AG20443 (cell line): Measurements from ENCODE around the gene ZNF598.

Experiments used
- DNase-seq: peaks from one replicate; pipeline ENCODE4 v3.0.0; 2012; ENCODE audit warnings: low spot score, mixed read lengths

The ZNF598 gene

DNA sequence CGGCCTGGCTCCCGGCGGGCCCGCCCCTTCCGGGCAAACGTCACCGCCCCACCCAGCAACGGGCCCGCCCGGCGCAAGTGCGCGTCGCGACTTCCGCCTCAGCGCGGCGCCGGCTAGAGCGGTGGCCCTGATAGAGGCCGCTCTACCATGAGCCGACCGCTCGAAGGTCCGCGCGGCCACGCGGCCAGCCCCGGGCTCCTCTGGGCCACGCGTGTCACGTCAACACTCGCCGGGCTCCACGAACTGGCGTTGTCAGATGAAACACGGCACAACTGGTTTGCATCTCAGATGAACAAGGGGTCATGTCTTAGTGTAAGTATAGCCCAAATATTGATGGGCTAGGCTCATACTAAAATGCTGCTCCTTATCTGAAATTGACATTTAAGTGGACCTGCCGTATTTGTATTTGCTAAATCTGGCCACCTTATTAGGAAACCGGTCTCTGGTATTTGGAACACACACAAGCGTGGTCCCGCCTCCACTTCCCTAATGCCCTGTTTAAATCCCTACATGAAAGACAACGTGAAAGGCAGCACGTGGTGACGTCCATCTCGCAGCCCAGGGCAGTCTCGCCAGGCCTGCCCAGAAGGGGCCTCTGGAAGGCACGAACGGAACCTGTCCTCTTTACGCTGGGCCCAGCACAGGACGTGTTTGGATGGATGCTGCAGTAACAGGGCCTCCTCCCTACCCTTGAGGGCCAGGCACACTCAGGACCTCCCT, at the start of gene ZNF598:
Gene ZNF598 (minus strand): TSS at position 31 of the 720 bp plus-strand sequence.
- peak; percentile 96 for DNase-seq

DNA sequence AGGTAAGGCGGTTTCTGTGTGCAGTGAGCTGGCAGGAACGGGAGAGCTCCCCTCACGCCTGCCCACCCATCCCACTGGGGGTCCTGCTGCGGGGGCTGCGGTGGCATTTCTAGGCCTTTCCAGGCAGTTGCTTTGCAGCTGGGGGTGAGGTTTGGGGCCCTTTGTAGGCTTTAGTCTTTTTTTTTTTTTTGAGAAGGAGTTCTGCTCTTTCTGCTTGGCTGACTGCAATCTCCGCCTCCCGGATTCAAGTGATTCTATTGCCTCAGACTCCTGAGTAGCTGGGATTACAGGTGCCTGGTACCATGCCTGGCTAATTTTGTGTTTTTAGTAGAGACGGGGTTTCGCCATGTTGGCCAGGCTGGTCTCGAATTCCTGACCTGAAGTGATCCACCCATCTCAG, 49.3 kb upstream of the ZNF598 start:
- DNase-seq = no peak

DNA sequence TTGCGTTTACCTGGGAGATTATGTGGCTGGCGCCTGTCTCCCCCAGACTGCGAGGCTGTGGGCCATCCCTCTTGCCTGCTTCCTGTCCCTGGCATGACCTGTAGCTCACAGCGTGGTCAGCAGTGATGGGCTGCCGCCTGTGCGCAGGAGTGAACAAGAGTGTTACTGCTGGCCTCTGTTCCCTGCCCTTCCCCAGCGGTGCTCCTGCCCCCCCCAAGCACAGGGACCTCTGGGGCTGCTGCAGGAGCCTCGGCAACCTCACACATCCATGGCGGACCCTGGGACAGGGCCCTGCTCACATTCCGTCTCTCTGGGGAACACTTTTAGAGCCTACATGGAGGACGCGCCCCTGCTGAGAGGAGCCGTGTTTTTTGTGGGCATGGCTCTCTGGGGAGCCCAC, 48.8 kb upstream of the ZNF598 start:
- no peak for DNase-seq

DNA sequence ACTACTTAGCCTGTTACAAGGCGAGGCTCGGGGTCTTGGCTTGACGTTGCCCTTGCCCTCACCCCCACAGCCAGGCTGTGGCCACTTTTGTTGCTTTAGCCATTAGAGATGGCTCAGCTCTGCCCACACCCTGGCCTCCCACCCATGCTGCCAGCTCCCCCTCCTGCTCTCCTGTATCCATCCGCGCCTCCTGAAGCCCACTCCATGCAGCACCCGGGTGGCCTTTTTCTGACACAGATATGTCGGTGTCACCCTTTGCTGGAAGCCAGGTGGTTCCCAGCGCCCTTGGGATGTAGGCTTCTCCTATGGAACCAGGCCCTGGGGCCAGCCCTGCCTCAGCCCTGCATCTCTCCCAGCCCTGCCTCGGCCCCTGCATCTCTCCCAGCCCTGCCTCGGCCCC, 47.8 kb upstream of the ZNF598 start:
- DNase-seq = no peak

DNA sequence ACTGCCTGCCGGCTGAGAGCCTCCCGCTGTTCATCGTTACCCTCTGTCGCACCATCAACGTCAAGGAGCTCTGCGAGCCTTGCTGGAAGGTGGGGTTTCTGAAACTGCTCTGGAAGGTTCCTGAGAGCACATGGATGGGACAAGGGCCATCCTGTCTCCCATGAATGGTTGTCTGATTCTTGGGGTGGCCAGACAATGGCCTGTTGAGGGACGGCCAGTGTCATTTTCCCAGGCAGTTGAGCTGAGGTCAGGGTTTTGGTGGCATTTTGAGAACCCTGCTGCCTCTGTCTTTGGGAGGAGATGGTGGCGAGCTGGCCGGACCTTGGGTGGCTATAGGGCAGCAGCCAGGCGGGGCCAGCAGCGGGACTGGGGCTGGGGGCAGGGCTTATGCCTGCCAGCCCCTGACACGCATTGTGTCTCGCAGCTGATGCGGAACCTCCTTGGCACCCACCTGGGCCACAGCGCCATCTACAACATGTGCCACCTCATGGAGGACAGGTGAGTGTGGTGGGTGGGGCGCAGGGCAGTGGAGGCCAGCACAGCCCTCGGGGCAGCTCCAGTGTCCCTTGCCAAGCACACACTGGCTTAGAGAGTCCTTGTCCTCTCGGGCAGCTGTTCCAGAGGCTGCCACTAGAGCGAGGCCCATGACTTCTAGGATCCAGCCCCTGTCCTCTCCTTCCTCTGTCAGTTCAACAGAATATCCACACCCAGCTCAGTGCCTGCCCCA, 47.2 kb upstream of the ZNF598 start:
- no peak for DNase-seq

DNA sequence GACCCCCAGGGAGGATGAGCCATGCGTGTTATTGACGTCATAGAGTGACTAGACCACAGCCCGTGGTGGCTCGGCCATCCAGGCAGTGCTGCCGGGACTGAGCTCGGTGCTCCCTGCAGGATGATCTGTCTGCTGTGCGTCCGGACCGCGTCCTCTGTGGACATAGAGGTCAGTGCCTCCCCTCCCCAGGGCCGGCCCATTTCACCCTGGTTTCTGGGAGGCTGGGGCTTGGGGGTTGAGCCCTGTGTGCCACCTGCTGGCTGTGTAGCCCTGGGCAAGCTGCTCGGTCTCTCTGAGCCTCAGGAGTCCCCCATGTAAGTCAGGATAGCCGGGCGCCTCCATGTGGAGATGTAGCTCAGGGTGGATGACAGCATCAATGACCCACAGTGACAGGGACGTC, 46.5 kb upstream of the ZNF598 start:
- peak; percentile 35 for DNase-seq

DNA sequence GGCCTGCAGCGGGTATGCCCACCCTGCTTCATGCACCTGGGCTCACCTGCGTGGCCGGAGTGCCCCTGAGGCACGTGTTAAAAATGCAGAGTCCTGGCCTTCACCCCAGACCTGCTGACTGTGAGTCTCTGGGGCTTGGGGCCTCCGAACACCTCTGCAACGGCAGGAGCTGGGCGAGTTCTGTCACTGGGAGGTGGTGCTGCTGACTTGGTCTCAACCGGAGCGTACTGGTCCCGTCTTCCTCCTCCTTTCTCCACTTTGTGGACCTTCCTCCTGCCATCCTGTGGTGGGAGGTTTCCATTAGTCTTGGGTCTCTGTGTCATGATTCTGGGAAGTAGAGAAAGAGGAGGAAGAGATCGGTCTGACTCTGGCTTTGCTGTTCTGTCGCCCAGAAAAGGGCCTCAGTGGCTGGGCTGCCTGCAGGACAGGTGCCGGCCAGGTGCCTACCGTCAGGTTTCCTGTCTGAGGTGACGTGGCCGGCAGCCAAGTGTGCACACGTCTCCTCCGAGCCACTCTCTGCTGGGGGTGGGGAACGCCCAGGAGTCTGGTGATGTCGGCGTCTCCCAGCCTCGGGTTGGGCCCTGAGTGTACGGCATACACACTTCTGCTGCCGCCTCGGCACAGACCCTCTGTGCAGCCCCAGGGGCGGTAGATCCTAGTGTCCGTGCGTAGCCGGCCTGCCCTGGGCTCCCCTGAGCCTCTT, 45.1 kb upstream of the ZNF598 start:
- no peak for DNase-seq

DNA sequence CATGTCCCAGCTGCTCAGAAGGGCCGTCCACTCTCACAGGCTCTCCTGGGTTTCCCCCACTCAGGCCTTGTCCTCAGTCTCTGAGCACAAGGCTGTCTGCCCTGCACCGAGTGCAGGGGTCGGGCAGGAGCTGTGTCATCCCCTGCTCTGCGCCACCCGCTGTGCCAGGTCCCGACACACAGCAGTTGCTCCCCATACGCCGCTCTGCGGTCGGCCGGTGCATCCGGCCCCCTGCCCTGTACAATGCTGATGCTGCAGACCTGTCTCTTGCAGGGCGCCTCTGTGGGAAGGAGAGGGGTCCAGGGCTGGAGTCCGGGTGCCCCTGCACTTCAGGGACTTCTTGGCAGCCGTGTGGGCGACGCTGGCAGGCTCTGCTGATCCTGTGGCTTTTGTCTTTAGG, 44.3 kb upstream of the ZNF598 start:
- DNase-seq = no peak

DNA sequence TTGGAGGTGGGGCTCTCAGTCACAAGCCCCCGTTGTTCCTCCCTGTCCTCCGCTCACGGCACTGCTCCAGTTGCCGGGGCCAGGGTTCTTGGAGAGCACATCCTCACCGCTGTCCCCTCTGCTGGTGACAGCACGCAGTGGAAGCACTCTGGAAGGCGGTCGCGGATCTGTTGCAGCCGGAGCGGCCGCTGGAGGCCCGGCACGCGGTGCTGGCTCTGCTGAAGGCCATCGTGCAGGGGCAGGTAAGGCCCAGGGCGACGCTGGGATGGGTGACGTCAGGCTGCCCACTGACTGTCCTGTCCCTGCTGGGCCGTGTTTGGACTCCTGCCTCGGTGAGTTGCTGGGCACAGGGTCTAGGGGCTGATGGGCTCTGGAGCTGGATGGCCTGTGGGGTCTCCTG, 43.6 kb upstream of the ZNF598 start:
- no peak for DNase-seq

DNA sequence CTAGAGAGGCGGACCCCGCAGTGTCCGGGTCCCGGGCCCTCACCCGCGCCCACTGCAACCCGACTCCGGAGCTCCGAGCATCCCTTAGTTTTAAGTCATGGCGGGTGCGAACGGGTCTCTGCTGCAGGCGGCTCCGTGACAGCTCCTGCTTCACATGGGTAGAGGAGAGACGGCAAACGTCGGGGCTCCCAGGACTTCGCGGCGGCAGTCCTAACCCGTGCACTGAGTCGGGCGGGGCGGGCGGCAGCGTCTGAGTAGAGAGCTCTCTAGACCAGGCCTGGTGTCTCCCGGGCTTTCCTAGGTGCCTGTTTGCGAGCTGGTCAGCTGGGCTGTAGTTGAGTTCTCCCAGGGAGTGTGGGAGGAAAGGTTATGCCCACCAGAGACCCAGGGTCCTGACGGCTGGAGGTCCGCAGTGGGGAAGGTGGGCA, 38.5 kb upstream of the ZNF598 start:
- peak; percentile 29 for DNase-seq

DNA sequence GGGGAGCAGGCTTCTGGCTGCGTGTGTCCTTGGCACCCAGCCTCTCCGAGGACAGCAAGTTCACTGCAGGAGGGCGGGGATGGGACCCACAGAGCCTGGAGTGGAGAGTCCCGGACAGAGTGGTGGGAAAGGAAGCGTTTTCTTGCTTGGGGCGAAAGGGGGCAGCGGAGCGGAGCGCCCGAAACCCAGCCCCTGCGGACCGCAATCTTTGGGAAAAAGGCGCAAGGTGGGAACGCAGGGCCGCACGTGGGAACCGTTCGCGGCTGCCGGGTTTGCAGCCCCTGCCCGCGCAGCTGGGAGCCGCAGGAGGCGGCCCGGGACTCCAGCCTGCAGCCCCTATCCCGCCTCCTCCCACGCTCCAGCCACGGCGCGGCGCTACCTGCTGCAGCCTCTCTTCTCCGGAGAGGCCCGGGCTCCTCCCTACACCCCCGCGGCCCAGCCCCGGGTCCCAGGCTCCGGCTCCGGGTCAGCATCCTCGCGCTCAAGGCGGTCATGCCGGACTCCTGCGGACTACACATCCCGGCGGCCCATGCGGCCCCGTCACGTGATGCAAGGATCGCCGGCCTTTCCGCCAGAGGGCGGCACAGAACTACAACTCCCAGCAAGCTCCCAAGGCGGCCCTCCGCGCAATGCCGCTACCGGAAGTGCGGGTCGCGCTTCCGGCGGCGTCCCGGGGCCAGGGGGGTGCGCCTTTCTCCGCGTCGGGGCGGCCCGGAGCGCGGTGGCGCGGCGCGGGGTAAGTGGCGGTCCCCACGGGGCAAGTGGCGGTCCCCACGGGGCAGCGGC, 37.9 kb upstream of the ZNF598 start, which contains the start of the genes NTHL1 and TSC2:
Gene NTHL1 (minus strand): TSS at position 505 of the 786 bp plus-strand sequence. CDS start 11 bp downstream, at position 494.
Gene TSC2 (plus strand): TSS at position 656 of the 786 bp plus-strand sequence. CDS start 631 bp downstream, outside the sequence.
- DNase-seq = peak; percentile 97

DNA sequence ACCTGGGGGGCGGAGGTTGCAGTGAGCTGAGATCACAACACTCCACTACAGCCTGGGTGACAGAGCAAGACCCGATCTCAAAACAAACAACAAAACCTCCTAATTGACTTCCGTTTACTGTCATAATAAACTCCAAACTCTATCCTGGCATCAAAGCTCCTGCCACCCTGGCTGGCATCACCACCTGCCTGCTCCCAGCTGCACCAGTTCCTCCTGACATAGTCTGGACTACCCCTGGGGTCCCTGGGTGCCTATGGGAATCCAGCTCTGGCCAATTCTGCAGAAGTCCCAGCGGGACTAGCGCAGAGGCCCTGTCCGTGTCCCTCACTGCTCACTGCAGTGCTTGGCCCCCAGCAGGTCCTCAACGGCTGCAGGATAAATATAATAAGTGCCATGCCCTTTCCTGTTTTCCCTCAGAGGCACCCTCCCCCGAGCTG, 37.3 kb upstream of the ZNF598 start:
- DNase-seq = no peak

DNA sequence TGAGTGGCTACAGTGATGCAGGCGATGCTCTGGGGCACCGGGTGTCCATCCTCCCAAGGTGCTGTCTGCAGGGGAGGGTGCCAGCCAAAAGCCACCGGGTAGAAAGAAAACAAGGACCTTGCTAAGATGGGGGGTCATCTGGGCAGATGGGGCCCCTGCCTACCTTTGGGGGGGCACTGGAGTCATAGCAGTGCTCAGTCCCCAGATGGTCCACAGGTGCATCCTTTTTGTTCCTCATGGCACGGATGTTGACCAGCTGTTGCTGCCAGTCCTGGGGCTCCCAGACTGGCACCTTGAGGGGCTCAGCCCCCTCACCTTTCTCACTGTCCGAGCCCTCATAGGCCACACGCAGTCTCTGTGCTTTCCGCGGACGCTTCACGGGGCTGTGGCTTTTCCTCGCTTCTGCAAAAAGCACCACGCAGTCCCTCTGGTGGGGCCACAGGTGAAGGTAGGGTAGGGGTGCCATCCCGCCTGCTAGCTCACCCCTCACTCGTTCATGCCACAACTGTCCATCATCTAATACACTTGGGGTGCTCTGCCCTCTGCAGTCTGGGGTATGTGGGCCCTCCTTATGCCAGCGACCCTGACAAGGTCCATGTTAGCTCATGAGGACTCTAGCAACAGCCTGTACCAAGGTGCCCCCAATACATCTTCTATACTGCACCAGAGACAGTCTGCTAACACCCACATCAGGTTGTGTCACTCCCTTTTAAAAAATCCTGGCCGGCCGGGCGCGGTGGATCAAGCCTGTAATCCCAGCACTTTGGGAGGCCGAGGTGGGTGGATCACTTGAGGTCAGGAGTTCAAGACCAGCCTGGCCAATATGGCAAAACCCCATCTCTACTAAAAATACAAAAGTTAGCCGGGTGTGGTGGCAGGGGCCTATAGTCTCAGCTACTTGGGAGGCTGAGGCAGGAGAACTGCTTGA, 36.6 kb upstream of the ZNF598 start:
- no peak for DNase-seq

DNA sequence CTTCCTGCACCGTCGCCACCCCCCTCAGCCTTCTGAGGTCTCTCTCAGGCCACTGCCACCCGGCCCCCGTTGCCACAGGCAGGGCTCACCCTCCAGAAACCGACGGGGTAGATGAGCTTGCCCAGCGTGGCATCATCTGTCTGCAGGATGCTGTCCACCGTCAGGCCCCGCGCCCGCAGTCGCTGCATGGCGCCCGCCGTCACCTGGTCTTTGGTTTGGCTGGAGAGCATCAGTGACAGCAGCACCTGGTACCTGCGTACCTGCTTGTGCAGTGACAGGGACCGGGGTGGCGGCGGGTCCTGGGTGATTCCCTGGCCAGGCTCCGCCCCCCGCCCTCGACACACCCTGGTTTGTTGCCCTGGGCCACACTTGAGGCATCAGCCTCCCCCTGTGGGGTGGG, 34.9 kb upstream of the ZNF598 start:
- DNase-seq = no peak

DNA sequence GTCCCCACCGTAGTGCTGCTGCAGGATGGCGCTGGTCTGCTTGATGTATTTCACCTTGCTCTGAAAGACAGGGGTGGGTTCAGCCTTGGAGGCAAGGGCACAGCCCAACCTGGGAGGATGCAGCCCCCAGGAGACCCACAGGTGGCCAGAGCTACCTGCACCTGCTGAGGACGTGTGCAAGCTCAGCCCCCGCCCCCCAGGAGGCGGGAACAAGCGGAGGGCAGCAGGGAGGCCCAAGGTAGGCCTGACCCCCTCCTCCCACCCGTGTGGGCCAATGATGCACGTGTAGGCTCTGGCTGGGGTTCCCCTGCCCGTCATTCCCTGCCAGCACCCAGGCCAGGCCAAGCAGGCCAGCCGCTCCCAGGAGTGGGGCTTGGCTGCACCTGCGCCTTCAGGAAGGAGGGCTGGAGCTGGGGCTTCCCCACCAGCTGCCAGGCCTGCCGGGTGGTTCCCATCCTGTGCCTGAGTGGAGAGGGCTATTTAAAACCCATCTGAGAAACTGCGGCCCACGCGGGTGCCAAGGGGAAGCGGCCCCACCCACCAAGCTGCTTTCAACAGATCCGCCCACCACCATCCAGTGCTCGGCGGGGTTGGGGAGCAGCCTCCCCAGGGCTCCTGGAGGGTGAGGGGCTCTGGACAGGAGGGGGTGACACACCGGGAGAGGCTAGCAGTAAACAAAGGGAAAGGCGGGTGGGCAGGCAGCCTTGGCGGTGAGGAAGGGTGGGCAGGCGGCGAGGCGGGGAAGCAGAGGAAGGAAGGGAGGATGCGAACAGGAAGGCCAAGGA, 34.2 kb upstream of the ZNF598 start:
- no peak for DNase-seq

DNA sequence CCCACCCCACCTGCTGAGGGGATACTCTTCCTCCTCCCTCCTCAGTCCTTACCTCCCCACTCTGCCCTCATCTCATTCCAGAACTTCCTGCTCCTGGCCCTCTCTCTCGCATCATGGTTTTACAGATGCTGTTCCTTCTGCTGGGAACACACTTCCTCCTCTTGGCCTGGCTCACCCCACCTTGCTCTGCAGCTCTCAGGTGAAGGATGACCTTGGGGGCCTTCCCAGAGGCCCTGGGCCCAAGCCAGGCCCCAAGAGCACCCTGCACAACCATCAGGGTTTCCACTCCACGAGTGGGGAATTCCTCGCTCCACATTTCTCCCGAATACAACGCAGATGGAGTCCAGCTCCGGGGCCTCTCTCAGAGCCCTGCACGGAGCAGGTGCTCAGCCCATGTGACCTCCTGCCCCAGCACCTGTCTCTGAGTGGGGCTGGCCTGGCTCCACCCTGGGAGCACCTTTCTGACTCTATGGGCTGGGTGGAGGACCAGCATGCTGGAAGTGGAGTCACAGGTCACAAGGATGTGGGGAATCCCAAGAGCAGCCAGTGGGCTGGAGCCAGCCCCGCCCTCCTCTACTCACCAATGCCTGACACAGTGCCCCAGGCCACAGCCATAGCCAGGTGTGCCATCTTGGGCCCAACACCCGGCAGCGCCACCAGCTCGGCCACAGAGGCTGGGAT, 33.5 kb upstream of the ZNF598 start:
- DNase-seq = no peak

DNA sequence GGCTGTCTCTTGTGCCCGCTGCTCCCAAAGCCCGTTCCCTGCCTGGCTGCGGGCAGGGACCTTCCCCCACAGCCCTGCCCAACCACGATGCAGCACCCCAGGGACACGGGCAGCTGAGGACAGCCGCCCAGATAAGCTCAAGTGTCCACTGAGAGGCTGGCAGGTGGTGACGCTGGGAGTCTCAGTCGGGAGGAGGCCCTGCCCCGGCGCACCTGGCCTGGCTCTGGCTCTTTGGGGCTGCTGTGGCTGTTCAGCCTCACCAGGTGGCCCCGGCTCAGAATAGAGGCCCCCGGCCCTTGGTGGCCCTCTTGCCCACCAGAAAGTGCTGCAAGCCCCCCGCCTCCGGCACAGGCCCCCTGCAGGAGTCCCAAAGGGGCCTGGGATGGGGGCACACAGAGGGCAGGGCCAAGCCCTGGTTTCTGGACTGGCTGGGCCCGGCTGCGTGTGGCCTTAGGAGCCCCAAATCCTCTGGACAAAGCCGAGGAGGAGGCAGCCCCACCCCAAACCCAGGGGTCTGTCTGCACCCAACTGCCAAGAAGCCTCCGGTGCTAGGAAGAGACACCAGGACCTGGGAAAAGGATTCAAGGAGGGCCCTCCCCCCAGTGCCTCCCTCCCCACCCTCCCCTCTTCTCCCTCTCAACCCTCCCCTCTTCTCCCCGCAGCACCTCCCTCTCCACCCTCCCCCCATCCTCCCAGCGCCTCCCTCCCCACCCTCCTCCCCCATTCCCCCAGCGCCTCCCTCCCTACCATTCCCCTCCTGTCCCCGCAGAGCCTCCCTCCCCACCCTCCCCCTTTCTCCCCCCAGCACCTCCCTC, 32.8 kb upstream of the ZNF598 start:
- DNase-seq = no peak

DNA sequence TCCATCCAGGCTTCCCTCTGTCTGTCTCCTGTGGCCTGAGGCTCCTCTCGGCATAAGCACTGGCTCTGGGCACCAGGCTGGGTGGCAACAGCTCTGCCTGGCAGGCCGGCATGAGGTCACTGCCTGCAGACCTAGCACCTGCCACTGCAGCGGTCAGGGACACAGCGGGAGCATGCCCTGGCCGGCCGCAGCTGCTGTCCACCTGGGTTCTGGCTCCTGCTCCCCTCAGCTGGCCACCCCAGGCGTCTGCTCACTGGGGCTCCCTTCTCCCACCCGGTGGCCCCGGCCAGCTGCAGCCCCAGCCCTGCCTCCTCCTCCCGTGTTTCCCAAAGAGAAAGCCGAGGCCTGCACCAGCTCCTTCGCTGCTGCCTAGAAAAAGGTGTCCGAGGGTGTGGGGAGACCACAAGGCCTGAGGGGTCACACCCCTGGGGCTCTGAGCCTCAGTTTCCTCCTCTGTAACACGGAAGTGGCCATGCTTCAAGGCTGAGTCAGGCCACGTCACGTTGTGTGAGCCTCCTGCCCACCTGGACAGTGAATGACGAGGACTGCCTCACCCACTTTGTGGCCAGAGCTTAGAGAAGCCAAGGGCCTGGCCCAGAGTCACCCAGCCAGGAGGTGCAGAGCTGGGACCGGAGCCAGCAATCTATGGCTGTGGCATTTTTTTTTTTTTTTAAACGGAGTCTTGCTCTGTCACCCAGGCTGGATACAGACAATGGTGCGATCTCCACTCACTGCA, 31.3 kb upstream of the ZNF598 start:
- no peak for DNase-seq
